NCI-H748 (cell line): ENCODE data around the gene SPEF1.
"Not testable (repeated sequence)": the region's sequence is repeated elsewhere in the genome, so short reads cannot be mapped to it uniquely, and the experiment has no call there.

Experiments
- DNase-seq: peaks from one replicate; lab custom pipeline; 2025; ENCODE audit not compliant: unreplicated experiment; lab: John Stamatoyannopoulos, UW

The SPEF1 gene

DNA sequence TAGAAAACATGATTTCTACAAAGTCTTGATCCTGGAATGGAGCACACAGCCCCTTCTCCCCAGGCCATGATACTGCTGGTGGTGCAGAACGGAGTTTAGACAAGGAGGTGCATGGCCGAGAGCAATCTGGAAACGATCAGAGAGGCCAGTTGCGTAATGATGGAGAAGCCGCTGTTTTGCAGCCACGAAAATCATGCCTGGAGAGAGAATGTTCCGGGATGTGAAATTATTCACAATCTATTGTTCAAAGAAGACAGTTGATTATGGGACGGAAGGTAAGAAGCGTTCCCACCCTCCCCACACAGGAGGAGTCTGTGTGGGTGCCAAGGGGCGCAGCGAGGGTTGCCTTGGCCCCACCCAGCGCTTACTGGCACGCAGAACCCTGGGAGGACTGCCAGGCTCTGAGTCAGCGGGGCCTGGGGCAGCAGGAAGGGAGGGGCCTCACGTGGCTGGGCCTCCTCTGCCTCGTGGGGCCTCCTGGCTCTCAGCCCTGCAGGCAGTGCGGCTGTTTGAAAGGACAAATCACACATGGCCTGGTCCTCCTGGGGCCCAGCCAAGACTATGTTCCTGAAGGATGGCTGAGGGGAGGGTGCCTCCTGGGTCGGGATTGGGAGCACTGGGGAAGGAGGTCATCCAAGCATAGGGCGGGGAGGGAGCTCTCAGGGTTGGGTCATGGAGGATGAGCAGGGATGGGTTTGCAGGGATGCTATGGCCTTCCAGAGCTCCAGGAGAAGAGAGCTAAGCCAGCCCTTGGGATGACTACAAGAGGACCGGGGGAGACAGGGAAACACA lies 30.4 kb upstream of the SPEF1 start:
- DNase-seq, result peak; percentile 73

DNA sequence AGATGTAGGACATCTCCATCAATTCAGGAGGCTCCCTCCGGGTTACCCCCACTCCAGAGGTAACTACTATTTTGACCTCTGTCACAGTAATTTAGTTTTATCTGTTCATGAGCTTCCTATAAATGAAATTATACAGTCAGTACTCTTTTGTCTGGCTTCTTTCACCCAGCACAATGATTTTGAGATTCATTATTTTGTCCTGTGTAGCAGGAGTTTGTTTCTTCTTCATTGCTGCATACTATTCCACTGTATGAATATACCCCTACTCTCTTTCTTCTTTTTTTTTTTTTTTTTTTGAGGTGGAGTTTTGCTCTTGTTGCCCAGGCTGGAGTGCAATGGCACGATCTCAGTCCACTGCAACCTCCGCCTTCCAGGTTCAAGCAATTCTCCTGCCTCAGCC lies 27.3 kb upstream of the SPEF1 start:
- DNase-seq, result no peak

DNA sequence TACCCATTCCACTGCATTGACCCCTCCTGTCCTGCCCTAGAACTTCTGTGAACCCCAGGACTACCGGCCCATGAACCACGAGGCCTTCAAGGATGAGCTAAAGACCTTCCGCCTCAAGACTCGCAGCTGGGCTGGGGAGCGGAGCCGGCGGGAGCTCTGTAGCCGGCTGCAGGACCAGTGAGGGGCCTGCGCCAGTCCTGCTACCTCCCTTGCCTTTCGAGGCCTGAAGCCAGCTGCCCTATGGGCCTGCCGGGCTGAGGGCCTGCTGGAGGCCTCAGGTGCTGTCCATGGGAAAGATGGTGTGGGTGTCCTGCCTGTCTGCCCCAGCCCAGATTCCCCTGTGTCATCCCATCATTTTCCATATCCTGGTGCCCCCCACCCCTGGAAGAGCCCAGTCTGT lies 23.5 kb upstream of the SPEF1 start:
- DNase-seq, result no peak

DNA sequence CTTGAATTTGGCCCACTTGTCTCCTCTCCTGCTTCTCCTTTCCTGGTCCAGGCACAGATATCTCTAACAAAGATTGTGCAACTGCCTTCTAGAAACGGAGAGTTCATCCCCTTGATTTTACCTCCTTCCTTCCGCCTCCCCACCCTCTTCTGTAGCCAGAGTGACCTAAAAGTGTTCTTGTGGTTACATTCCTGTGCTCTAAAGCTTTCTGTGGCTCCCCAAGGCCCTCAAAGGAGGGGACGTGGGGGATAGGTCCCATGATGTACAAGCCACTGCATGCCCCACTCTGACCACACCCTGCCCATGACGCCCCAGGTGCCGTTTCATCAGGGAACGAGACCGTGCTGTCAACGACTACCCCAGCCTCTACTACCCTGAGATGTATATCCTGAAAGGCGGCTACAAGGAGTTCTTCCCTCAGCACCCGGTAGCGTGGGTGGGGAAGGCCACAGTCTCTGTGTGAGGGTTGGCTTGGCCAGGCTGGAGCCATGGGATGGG lies 23.1 kb upstream of the SPEF1 start:
- no peak for DNase-seq

DNA sequence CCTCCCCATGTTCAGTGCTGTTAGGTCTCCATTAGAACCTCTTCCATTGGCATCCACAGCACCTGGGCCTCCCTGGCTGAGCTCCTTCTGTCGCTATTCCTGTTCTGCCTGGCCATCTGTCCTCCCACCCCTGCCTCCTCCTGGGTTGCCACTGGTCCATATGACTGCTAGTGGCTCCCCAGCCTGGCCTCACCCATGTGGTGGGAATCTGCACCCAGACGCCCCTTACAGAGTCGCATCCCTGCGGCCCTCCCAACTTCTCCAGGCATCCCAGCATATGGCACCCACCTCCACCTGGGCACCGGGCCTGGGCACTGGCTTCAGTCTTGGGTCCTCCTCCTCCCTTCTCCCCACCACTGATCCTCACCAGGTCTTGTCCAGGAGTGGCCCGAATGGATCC lies 22.6 kb upstream of the SPEF1 start:
- no peak for DNase-seq

DNA sequence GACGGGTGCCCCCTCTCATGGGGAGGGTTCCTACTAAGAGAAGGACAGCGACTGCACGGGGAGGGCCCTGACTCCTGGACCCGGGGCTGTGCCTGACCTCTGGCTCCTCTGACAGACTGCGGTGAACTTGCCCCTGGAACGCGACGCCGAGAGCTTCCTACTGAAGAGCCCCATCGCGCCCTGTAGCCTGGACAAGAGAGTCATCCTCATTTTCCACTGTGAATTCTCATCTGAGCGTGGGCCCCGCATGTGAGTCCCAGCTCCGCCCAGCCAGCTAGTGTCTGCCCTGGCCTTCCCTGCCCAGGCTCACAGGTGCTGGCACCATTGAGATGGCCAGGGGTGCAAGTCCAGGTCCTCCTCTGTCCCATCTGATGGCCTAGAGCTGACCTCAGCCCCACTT lies 22.0 kb upstream of the SPEF1 start:
- DNase-seq, result no peak

DNA sequence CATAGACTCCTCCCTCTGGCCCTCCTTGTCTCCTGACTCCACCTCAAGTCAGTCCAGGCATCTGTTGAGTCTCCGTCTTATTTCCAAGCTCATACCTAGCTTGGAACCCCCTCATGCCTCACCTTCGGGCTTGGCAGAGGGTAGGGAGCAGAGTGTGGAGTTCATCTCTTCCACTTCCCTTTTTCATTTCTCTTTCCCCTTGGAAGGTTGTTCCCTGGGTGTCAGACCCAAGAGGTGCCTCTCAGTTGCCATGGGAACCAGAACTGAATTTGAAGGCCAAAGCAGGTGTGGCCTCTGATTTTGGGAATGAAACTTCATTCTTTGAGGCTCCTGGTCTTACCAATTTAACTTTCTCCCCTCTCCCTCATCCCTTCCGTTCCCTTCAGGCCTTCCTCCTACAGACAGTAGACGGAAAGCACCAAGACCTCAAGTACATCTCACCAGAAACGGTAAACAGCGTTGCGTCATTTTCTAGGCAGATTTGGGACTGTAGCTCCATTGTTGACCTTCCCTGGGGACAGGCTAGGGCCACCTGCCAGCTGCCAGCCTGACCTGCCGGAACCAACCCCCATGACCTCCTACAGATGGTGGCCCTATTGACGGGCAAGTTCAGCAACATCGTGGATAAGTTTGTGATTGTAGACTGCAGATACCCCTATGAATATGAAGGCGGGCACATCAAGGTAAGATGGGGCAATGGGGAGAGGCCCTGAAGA lies 21.4 kb upstream of the SPEF1 start:
- no peak for DNase-seq

DNA sequence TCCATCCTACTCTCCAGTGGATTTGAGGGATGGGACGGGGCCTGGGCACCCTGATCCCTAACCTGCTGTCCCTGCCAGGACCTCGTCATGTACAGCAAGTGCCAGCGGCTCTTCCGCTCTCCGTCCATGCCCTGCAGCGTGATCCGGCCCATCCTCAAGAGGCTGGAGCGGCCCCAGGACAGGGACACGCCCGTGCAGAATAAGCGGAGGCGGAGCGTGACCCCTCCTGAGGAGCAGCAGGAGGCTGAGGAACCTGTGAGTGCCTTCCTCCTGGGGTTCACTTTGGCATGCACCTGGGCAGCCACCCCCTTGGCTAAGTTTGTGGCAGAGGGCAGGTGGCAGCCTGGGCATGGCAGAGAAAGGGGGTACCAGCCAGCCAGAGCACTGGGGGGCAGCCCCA lies 20.6 kb upstream of the SPEF1 start:
- no peak for DNase-seq

DNA sequence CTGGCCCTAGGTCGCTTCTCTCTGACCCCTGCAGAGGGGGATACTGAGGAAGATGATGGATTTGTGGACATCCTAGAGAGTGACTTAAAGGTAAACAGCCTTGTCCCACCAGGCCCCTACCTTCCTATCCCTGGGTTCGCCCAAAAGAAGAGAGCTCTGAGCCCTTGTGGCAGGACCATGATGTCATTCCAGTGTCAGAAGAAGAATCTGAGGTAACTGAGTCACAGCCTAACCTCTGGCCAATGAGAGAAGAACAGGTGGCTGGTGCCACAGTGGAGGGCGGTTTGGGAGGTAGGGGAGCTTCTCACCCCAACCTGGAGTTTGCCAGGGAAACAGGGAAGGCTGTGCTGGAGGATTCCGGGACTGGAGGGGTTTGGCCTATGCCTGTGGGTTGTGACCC lies 20.1 kb upstream of the SPEF1 start:
- DNase-seq, result no peak

DNA sequence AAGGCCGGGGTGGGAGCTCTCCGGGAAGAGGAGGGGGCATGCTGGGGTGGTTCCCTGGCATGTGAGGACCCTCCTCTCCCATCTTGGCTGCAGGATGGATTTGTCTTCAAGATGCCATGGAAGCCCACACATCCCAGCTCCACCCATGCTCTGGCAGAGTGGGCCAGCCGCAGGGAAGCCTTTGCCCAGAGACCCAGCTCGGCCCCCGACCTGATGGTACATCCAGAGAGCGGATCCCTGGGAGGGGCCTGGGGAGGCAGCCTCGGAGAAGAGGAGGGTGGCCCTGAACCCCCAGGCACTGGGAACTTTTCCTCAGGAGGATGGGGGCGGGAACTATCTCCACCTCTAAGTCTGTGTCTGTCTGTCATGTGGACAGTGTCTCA lies 19.6 kb upstream of the SPEF1 start:
- DNase-seq, result no peak

DNA sequence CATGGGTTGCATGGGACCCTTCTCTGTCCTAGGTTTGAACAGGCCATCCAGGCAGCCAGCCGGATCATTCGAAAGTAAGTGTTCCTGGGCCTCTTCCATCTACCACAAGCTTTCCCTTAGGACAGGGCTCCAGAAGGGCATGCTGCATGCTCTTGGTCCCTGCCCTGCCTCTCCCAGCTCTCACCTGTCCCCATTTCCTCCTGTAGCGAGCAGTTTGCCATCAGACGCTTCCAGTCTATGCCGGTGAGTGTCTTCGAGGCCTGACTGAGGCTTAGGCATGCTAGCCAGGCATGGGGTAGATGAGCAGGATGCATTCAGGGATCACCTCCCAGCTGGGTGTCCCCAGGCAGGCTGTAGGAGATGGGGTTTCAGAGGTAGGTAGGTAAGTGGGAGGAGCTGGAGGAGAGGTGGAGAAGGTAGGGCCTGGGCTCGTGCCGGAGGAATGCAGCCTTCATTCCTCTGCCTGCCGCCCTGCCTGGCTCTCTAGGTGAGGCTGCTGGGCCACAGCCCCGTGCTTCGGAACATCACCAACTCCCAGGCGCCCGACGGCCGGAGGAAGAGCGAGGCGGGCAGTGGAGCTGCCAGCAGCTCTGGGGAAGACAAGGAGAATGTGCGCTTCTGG lies 19.1 kb upstream of the SPEF1 start:
- DNase-seq, result no peak

DNA sequence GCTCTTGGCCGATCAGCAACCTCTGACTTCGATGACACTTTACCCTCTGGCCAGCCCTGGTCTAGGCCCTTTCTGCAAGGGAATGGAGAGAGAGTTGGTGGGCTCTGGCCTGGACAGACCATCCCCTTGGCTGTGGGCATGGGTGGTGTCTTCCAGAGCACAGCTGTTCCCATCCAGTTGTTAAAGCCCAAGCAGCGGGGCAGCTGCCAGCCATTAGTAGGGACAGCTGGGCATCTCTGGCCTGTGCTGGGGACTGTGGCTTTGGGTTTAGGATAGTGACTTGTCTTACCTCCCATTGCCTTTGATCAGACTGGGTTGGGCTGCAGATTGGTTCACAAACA lies 17.6 kb upstream of the SPEF1 start:
- no peak for DNase-seq

DNA sequence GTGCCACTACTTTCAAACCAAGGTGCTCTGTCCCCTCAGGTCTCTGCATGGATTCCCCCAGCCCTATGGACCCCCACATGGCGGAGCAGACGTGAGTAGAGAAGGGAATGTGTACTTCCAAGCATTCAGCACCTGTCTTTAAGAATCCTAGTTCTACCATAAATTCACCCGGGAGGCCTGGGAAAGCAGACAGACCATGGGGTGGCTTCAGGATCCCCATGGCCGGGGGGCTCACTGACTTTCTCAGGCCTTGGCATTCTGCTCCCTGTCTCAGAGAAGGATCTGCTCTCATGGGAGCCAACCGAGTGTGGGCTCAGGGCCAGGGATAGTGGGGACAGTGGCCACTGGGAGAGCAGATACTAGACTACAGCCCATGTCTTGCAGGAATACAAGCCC lies 17.1 kb upstream of the SPEF1 start:
- DNase-seq, result no peak

DNA sequence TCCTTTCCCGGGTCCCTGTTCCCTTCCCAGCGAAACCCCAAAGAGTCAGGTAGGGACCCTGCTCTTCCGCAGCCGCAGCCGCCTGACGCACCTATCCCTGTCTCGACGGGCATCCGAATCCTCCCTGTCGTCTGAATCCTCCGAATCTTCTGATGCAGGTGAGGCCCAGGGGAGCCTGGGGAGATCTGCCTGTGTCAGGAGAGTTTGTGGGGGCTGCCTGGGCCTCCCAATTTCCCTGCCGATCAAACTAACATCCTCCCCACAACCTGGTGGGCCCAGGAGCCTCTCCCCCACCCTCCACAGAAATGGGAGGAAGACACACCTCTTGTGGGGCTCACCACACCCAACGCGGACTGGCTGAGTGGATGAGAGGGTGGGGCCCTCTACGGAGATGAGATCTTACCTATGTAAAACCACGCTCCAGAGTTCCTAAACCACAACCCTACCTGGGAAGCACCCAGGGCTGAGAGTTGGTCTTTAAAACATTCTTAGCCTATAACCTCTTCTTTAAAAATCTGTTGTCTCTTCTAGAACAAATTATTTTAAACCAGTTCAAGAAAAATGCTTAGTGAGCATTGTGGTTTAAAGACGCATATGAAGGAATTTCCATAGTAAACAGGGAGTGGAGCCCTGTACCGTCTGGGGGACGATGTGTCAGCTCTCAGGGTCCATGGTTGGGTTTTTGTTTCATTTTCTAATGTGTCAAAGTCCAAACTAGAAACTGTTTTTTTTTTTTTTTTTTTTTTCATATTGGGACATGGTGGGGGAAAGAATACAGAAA lies 16.5 kb upstream of the SPEF1 start:
- DNase-seq, result peak; percentile 73

DNA sequence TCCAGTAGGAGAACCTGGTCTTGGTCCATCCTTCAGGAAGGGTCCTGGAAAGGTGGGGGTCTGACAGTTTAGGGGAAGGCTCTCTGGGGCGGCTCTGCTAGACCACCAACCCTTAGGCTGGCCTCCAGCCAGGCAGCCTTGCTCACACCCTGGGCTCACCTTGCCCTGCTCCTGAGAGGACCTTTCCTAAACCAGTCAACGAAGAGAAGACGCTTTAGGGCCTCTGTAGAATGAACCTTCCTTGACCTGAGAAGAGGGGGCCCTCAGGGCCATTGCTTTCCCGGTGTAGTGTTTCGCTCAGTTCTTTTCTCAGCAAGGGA lies 15.9 kb upstream of the SPEF1 start:
- DNase-seq, result no peak

DNA sequence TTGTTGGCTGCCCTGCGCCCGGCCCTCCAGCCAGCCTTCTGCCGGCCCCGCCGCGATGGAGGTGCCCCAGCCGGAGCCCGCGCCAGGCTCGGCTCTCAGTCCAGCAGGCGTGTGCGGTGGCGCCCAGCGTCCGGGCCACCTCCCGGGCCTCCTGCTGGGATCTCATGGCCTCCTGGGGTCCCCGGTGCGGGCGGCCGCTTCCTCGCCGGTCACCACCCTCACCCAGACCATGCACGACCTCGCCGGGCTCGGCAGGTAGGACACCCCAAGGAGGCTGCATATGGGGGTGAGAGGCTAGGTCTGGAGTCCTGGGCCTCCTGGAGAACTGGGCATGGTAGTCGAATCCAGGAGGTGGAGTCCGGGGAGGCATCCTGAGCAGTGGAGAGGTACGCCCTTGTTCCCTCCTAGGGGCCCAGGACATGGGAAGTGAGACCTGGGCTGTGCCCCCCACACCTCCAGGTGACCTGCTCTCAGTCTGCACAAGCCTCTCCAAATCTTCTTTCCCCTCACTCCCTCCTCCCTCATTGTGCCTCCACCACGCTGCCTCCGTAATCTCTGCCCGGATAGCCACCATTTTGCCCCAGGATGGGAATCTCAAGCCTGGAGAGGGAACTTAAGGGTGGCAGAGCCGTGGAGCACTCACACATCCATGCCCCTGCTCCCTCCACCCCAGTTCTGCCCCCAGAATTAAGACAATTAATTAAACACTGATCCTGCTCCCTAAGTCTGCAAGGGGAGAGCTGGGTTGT lies 15.4 kb upstream of the SPEF1 start:
- DNase-seq, result peak; percentile 63

DNA sequence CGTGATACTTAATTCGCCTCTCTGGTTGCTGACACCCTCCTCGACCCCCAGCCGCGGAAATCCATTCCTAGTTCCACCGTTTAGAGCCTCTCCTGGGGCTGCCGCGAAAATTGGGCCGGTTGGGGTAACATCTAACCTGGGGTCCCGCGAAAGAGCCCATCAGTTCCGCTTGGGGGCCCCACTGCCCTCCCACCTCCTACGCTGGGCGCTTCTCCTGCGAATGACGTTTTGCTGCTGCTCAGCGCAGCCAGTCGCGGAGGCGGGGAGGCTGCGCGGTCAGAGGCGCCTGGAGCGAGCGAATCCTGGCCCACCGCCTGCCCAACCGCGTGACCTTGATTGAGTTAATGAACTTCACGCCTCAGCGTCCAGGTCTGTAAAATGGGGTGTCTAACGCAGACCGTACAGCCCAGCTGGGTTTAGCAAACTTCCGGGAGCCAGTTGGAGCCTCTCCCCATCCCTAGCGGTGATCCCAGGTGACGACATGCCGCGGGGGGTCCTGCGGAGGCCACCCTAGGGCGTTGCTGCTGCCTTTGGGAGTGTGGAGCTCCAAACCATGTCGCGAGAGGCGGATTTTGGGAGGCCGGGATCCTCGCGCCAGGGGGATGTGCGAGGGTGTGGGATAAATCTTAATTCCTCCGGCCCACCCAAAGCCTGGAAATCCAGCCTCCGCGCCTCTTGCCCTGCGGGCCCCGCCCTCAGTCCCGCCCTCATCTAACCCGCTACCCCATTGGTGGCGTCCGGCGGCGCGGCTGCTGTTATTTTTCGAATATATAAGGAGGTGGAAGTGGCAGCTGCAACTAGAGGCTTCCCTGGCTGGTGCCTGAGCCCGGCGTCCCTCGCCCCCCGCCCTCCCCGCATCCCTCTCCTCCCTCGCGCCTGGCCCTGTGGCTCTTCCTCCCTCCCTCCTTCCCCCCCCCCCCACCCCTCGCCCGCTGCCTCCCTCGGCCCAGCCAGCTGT lies 14.5 kb upstream of the SPEF1 start, which contains the start of gene CDC25B:
Gene CDC25B, plus strand, starts transcription at position 800 of the 958 bp plus-strand sequence. CDS start 222 bp downstream, outside the sequence.
- DNase-seq, result peak; percentile 99

DNA sequence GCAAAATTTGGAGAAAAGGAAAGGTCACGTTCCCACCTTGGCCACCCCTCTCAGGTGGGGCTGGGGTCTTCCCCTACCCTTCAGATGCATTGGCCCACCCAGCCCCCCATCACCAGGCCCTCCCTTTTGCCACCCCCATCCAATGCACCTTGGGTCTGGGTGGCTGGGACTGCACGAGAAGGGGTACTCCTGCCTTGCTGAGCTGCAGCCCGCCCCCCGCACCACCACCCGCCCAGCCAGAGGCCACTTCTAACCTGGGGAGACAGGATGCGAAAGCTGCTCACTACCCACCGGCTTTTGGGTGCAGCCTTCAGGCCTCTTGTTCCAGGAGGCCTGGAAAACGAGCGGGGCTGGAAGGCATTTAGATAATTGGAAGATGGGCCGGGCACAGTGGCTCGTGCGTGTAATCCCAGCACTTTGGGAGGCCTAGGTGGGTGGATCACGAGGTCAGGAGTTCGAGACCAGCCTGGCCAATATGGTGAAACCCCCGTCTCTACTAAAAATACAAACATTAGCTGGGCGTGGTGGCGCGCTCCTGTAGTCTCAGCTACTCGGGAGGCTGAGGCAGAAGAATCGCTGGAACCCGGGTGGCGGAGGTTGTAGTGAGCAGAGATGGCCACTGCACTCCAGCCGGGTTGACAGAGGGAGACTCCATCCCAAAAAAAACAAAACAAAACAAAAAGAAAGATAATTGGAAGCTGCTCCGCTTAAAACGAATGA lies 13.6 kb upstream of the SPEF1 start:
- no peak for DNase-seq

DNA sequence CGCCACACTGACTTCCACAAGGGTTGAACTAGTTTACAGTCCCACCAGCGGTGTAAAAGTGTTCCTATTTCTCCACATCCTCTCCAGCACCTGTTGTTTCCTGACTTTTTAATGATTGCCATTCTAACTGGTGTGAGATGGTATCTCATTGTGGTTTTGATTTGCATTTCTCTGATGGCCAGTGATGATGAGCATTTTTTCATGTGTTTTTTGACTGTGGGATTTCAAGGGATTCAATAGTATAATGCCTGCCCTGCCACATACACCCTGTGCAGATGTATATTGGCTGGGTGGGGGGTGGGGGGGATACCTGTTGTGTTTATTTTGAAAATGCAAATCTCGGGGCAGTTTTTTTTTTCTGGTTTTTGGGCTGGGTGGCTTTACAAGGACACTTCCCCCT lies 12.9 kb upstream of the SPEF1 start:
- DNase-seq, result not testable (repeated sequence)
